ENCODE measurements around the gene GID8. TPM values are rescaled to one million over a fixed set of nuclear protein-coding genes. Genes with fewer than 3 reads are reported as not detected.

The GID8 gene
- total and polyA plus RNA-seq, 9 of the 15 experiments (the other 6 are each of a cell fraction or from before 2014, with no cell fraction given), result 7.5 to 31.6 (median 22.2) TPM

DNA sequence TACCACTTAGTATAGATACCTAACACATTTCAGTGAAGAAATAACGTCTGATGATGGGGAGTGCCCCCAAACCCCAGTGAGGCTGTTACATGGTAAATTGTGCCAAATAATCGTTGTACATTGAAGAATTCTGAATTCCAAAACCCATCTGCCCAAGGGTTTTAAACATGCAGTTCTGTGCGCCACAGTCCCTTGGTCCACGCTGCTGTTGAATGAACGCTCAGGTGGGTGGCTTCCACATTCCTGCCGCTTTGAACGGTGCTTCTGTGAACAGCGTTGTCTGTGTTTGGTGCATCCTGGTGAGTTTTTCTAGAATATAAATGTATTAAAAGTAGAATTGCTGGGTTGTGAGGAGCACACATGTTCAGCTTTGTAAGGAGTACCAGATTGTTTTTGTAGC lies 2.9 kb downstream of the GID8 start:
- Histone ChIP-seq H3K79me2 (ENCODE audit: control insufficient read depth, insufficient read depth, low read length) (peaks cover 60% of the 10 kb centered on the region), H3K4me2 (ENCODE audit: insufficient read depth, low read length) (no peak overlapping the region), H3K4me3 (no peak overlapping the region), H3K9me3 (replicated peaks; ENCODE audit: control insufficient read depth, insufficient read depth, low read depth, low read length) (no peaks in the 10 kb centered on the region), H3K36me3 (ENCODE audit: control insufficient read depth, insufficient read depth, low read length) (peaks cover 65% of the 10 kb centered on the region), H2AFZ (ENCODE audit: low read depth, low read length) (no peak overlapping the region), H3K9me1 (ENCODE audit: control insufficient read depth, insufficient read depth, low read length) (no peaks in the 10 kb centered on the region), H3K9ac (ENCODE audit: insufficient read depth in 1 of 2, low read depth in 2 of 2, low read length in 2 of 2) (no peak overlapping the region; a peak in 1 of 4 replicates), H3K4me1 (replicated peaks in 1 of 2; ENCODE audit: control insufficient read depth in 2 of 2, insufficient read depth in 2 of 2, low read length in 2 of 2) (peaks cover 12 to 35% of the 10 kb centered on the region in 2 experiments; a peak in 4 of 5 replicates), H3K27ac (ENCODE audit: extremely low read depth, low read depth, low read length) (no peak overlapping the region), H4K20me1 (replicated peaks; ENCODE audit: control insufficient read depth, insufficient read depth, low read length) (peaks cover 8% of the 10 kb centered on the region; the same call in 1 of the 2 replicates), H3K27me3 (ENCODE audit: control insufficient read depth in 2 of 2, insufficient read depth in 2 of 2, low read length in 2 of 2) (no peaks in the 10 kb centered on the region)
- CTCF ChIA-PET (ENCODE audit: low intra/inter-chr PET ratio), result no interaction called here
- 91% methylated on average over 8 of the region's 8 CpGs for WGBS (ENCODE audit: insufficient coverage, low coverage, missing lambda C conversion rate)
- in situ Hi-C loops (cut with MboI), result no loop called here
- FAIRE-seq (no peak), DNase-seq (ENCODE audit: extremely low read depth in 1 of 4, low spot score in 3 of 4) (no peak), ATAC-seq (no peak)
- POLR2A ChIA-PET, result interaction anchor here (0.5 kb wide), 1 partner anchor 13 kb away, joined by 4 read pairs; no protein-coding TSS in a partner anchor
- intact Hi-C loops (cut with micrococcal nuclease), result no loop called here
- BruUV-seq (replicated peaks), result no TSS peak
- TF ChIP-seq GATA2 (CRISPR knock-in tag; IDR thresholded peaks at IDR 0.05) (no peak), ZNF589 (CRISPR knock-in tag; IDR thresholded peaks at IDR 0.05; ENCODE audit: low read depth) (no peak), HNRNPL (IDR thresholded peaks at IDR 0.05; ENCODE audit: low read depth, low read length) (no peak), GABPA (tag; conservative IDR thresholded peaks at IDR 0.05; ENCODE audit: low read depth) (no peak), CCAR2 (IDR thresholded peaks at IDR 0.05; ENCODE audit: low read depth, low read length) (no peak), BRD4 (IDR thresholded peaks at IDR 0.05) (no peak), ZNF280B (CRISPR knock-in tag; IDR thresholded peaks at IDR 0.05) (no peak), ZNF395 (CRISPR knock-in tag; IDR thresholded peaks at IDR 0.05) (no peak), ZBTB34 (CRISPR knock-in tag; IDR thresholded peaks at IDR 0.05) (no peak), ZSCAN32 (CRISPR knock-in tag; IDR thresholded peaks at IDR 0.05) (no peak), NR1H2 (CRISPR knock-in tag; IDR thresholded peaks at IDR 0.05) (no peak), ZNF324 (CRISPR knock-in tag; IDR thresholded peaks at IDR 0.05) (no peak), PCBP1 (IDR thresholded peaks at IDR 0.05; ENCODE audit: low read depth, low read length, poor library complexity, severe bottlenecking) (no peak), MBD2 (IDR thresholded peaks at IDR 0.05; ENCODE audit: borderline replicate concordance, low read depth) (no peak)
- TF ChIP-seq, protein P1, sequence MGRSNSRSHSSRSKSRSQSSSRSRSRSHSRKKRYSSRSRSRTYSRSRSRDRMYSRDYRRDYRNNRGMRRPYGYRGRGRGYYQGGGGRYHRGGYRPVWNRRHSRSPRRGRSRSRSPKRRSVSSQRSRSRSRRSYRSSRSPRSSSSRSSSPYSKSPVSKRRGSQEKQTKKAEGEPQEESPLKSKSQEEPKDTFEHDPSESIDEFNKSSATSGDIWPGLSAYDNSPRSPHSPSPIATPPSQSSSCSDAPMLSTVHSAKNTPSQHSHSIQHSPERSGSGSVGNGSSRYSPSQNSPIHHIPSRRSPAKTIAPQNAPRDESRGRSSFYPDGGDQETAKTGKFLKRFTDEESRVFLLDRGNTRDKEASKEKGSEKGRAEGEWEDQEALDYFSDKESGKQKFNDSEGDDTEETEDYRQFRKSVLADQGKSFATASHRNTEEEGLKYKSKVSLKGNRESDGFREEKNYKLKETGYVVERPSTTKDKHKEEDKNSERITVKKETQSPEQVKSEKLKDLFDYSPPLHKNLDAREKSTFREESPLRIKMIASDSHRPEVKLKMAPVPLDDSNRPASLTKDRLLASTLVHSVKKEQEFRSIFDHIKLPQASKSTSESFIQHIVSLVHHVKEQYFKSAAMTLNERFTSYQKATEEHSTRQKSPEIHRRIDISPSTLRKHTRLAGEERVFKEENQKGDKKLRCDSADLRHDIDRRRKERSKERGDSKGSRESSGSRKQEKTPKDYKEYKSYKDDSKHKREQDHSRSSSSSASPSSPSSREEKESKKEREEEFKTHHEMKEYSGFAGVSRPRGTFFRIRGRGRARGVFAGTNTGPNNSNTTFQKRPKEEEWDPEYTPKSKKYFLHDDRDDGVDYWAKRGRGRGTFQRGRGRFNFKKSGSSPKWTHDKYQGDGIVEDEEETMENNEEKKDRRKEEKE (IDR thresholded peaks at IDR 0.05; ENCODE audit: borderline replicate concordance in 1 of 2, control insufficient read depth in 1 of 2, low read depth in 2 of 2, low read length in 1 of 2), result no peak
